ENCODE measurements around the gene C7orf57.
A peak's percentile ranks its signal among the peaks of the same experiment; 100 is the strongest.

Gene C7orf57

GRCh38 chr7:48087349-48087748, 52.0 kb downstream of the C7orf57 start:
- in situ Hi-C loops (cut with HindIII; ENCODE audit: low sequenced_read_pairs) = no loop called here
- H3K4me3 ChIP-seq (ENCODE audit: low read depth, low read length) = no peak overlapping the region
- TF ChIP-seq CTCF (IDR thresholded peaks at IDR 0.05; ENCODE audit: low read depth, low read length) = no peak
- peak; percentile 74 for DNase-seq (ENCODE audit: low read depth, low spot score)

- peak; percentile 94 for DNase-seq (ENCODE audit: low read depth, low spot score)
- H3K4me3 ChIP-seq (ENCODE audit: low read depth, low read length) = peak overlapping the region; percentile 69
- no peak for TF ChIP-seq CTCF (IDR thresholded peaks at IDR 0.05; ENCODE audit: low read depth, low read length)
- in situ Hi-C loops (cut with HindIII; ENCODE audit: low sequenced_read_pairs) = no loop called here
Observed at GRCh38 chr7:48088559-48089045, 53.3 kb downstream of the C7orf57 start.

DNA sequence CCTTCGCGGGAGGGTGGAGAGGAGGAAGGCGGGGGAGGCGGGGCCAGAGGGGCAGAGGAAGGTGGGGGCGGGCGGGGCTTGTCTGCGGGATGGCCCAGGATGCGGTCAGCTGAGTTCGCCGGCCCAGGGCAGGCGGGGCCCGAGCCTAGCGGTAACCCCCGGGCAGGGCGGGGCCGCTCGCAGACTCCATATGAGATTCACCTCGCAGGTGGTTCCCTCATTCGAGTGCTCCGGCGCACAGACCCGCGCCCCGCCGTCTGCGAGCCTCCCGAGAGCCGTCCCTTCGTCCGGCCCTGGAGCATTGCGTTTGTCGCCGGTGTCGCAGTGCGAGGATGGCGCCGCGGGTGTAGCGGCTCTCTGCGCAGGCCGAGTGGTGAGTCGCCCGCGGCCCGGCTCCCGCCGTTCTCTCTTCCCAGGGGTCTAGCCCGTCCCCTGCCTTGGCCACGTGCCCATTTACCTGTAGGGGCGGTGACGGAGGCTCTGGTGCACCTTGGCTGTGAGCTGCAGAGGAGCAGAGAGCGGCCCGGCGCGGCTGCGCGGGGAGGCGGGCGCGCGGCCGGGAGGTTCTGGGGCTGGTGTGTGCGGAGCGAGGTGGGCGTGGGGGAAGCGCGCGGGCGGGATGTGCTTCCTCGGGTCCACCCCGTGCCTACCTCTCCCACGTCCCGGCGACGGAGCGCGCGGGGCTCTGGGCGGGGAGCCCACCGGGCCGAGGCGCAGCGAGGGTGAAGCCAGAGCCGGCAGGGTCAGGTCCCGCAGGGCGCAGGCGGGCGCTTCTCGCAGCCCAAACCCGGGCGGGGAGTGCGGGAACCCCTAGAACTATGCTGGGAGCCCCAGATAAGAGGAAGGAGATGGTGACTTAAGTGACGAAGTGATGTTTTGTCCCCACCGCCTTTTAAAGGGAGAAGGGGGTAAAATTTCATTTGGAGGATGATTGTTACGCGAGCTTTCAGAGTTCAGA, 54.0 kb downstream of the C7orf57 start, which contains the start of gene UPP1:
Gene UPP1, plus strand, starts transcription at position 220 of the 958 bp plus-strand sequence. CDS start 5,519 bp downstream, outside the sequence.
- H3K4me3 ChIP-seq (ENCODE audit: low read depth, low read length) = peak within 1 kb of the TSS; percentile 69
- in situ Hi-C loops (cut with HindIII; ENCODE audit: low sequenced_read_pairs) = no loop called here
- TF ChIP-seq CTCF (IDR thresholded peaks at IDR 0.05; ENCODE audit: low read depth, low read length) = no peak
- peak; percentile 31 for DNase-seq (ENCODE audit: low read depth, low spot score)

GRCh38 chr7:48090095-48090805, 54.9 kb downstream of the C7orf57 start:
- TF ChIP-seq CTCF (IDR thresholded peaks at IDR 0.05; ENCODE audit: low read depth, low read length) = no peak
- in situ Hi-C loops (cut with HindIII; ENCODE audit: low sequenced_read_pairs) = no loop called here
- DNase-seq (ENCODE audit: low read depth, low spot score) = peak; percentile 45
- peak overlapping the region; percentile 69 for H3K4me3 ChIP-seq (ENCODE audit: low read depth, low read length)

DNA sequence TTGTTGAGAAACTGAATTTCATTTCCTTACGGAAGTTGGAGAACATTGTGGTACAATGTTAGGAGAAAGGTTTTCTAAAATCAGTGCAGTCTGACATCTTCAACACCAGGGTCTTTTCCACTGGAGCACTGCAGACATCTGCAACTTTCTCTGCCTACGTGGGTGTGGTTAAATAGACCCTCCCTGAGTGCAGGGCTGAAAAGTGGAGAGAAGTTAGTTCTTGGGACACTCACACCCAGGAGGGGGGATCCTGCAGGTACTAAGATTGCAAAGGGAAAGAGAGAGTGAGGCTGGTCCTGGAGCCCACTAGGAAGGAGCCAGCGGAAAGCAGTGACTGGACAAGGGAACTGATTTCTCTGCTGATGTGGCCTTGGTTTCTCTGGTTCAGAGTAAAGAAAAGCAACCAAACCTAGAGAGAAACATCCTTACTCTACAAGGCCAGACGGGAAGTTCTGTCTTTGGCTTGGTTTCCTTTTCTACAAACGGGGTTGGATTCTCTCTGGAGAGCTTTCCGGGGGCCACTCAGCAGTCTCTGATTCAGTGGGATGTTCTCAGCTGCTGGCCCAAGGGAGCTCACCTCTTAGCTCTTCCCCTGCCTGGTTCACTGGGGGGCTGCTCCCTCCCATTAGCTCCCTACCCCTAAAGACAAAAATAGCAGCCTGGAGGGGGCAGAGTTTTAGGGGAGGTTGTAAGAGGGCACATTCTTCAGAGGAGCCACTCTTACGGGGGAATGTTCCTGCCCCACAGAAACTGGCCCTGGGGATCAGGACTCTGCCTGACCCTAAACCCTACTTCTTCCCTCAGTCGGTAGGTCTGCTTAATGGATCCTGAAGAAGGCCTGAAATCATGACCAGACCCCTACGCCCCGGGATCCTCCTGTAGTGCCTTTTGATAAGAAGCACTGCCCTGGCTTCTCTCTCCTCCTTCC, 56.4 kb downstream of the C7orf57 start:
- in situ Hi-C loops (cut with HindIII; ENCODE audit: low sequenced_read_pairs) = no loop called here
- H3K4me3 ChIP-seq (ENCODE audit: low read depth, low read length) = no peak overlapping the region
- no peak for DNase-seq (ENCODE audit: low read depth, low spot score)
- TF ChIP-seq CTCF (IDR thresholded peaks at IDR 0.05; ENCODE audit: low read depth, low read length) = no peak

Data from astrocyte of the spinal cord (primary cell).